HG03354 (cell line): ENCODE results near the gene C3orf22.

Experiments used
- ATAC-seq: cut with Tn5 transposase; IDR thresholded peaks from one replicate; pipeline ENCODE4 v1.9.1; 2021; ENCODE audit warnings: mild to moderate bottlenecking; ENCODE audit not compliant: unreplicated experiment, poor library complexity, severe bottlenecking

Gene C3orf22

GRCh38 chr3:126530171-126531050, 28.3 kb downstream of the C3orf22 start:
- peak; percentile 57 for ATAC-seq

- no peak for ATAC-seq
Observed at GRCh38 chr3:126529585-126530170, 29.1 kb downstream of the C3orf22 start.

- ATAC-seq, result no peak
Observed at GRCh38 chr3:126528800-126529541, 29.8 kb downstream of the C3orf22 start.

GRCh38 chr3:126528419-126528799, 30.3 kb downstream of the C3orf22 start:
- ATAC-seq, result no peak

- no peak for ATAC-seq
Observed at GRCh38 chr3:126527455-126528211, 31.1 kb downstream of the C3orf22 start.

- no peak for ATAC-seq
Observed at GRCh38 chr3:126527006-126527405, 31.7 kb downstream of the C3orf22 start.

GRCh38 chr3:126526668-126527005, 32.1 kb downstream of the C3orf22 start:
- no peak for ATAC-seq

GRCh38 chr3:126525853-126526667, 32.7 kb downstream of the C3orf22 start:
- ATAC-seq, result no peak

- no peak for ATAC-seq
Observed at GRCh38 chr3:126525091-126525852, 33.5 kb downstream of the C3orf22 start.

- no peak for ATAC-seq
Observed at GRCh38 chr3:126524429-126524988, 34.2 kb downstream of the C3orf22 start.

- ATAC-seq, result no peak
Observed at GRCh38 chr3:126523745-126524428, 34.8 kb downstream of the C3orf22 start, which contains the start of gene CHST13. TSS of gene CHST13 (plus strand) at chr3:126524155. CDS start at chr3:126524333, 178 bp downstream.

GRCh38 chr3:126522363-126522788, 36.4 kb downstream of the C3orf22 start:
- no peak for ATAC-seq

GRCh38 chr3:126521122-126521891, 37.4 kb downstream of the C3orf22 start:
- no peak for ATAC-seq

- no peak for ATAC-seq
Observed at GRCh38 chr3:126519506-126520455, 39.0 kb downstream of the C3orf22 start.

- ATAC-seq, result no peak
Observed at GRCh38 chr3:126518779-126519177, 40.0 kb downstream of the C3orf22 start.
